Glutamatergic neuron (in vitro differentiated cells): Measurements from ENCODE around the gene ELMO1. TPM values are rescaled to one million over a fixed set of nuclear protein-coding genes. Genes with fewer than 3 reads are reported as not detected.

Source experiments
- DNase-seq: peaks from one replicate; pipeline ENCODE4 v3.0.0; 2022
- H3K27ac Mint-ChIP-seq: one replicate; pipeline ENCODE4 v1.8.0; 2020; ENCODE audit warnings: mild to moderate bottlenecking, mixed read lengths, inconsistent platforms; ENCODE audit not compliant: unreplicated experiment
- H3K27me3 Mint-ChIP-seq: one replicate; pipeline ENCODE4 v1.8.0; 2020; ENCODE audit warnings: mild to moderate bottlenecking, moderate library complexity, mixed read lengths, inconsistent platforms; ENCODE audit not compliant: unreplicated experiment
- H3K36me3 Mint-ChIP-seq: one replicate; pipeline ENCODE4 v1.8.0; 2020; ENCODE audit warnings: mild to moderate bottlenecking, mixed read lengths, inconsistent platforms; ENCODE audit not compliant: unreplicated experiment
- H3K4me1 Mint-ChIP-seq: one replicate; pipeline ENCODE4 v1.8.0; 2020; ENCODE audit warnings: mild to moderate bottlenecking, low read depth, mixed read lengths, inconsistent platforms; ENCODE audit not compliant: unreplicated experiment
- H3K4me3 Mint-ChIP-seq: one replicate; pipeline ENCODE4 v1.8.0; 2020; ENCODE audit warnings: mild to moderate bottlenecking, mixed read lengths, inconsistent platforms; ENCODE audit not compliant: unreplicated experiment
- H3K9me3 Mint-ChIP-seq: one replicate; pipeline ENCODE4 v1.8.0; 2020; ENCODE audit warnings: mild to moderate bottlenecking, moderate library complexity, mixed read lengths, inconsistent platforms; ENCODE audit not compliant: unreplicated experiment
- CTCF ChIP-seq: fragments of 200-600 bp; sonication (generic); IDR thresholded peaks from one replicate; pipeline ENCODE4 v1.5.0; 2021; ENCODE audit not compliant: partially characterized antibody, unreplicated experiment
- total RNA-seq: library from RNA; stranded (reverse); fragmentation: NEBNext Ultra II Directional; extraction: Animal tissue kit (Norgen Biotek cat#: 25700); gene quantifications from one replicate; pipeline ENCODE4 v1.2.1, GENCODE V29; 2021; ENCODE audit not compliant: unreplicated experiment

ELMO1 gene
- total RNA-seq, 1 donor from 2014 or later: 5.5 TPM

DNA sequence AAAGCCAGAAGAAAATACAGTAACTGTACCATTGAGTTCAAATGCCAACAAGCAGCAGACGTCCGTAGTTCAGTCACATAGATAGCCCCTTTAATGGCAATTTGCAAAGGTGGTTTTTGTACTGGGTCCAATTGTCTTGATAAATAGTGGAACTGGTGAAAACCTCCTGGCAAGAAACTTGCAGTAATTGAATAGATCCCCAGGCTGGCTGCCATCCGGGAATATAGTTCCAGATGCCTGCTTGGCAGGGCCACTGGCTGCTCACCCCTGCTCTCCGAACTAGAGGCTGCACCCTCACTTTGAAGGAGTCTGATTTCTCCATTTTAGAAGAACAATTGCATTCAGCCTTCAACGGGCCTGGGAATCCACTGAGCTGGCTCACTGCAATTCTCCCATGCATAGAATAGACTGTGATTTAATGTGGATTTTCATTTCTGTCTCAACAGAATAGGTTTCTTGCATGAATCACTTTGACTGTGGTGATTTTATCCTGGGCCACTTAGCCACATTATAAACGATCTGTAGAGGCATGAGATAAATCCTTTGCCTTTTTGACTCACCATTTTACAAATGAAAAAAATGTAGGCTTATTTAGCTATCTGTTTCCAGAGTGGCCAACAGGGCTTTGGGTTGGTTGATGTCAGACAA, 35.9 kb upstream of the ELMO1 start:
- TF ChIP-seq CTCF: no peak
- Mint-ChIP-seq H3K27ac (no peak overlapping the region), H3K4me3 (no peak overlapping the region), H3K27me3 (peaks cover 2% of the 10 kb centered on the region), H3K36me3 (peaks cover 4% of the 10 kb centered on the region), H3K9me3 (peaks cover 5% of the 10 kb centered on the region), H3K4me1 (no peaks in the 10 kb centered on the region)
- DNase-seq: no peak

GRCh38 chr7:37483627-37484026, 35.0 kb upstream of the ELMO1 start:
- no peaks in the 10 kb centered on the region for H3K4me1 Mint-ChIP-seq
- peaks cover 5% of the 10 kb centered on the region for H3K9me3 Mint-ChIP-seq
- H3K27me3 Mint-ChIP-seq: peaks cover 2% of the 10 kb centered on the region
- DNase-seq: no peak
- no peak overlapping the region for H3K4me3 Mint-ChIP-seq
- no peak for TF ChIP-seq CTCF
- no peak overlapping the region for H3K27ac Mint-ChIP-seq
- peaks cover 4% of the 10 kb centered on the region for H3K36me3 Mint-ChIP-seq

DNA sequence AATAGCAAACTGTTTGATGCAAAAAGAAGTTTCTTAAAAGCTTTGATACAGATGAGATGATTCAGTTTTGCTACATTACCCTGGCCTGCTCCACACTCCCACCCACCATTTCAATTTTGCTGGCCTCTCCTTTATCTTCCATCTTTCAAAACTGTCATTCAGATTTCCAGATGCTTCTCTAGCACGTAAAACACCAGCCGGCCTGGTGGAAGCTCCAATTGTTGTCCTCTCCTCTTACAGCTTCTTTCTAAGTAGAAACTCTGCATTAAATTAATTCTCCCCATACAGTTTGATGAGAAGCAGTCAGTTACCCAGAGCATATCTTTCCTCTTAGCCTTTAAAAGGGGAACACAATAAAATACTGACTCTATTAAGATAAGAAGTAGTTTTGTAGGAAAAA, 34.3 kb upstream of the ELMO1 start:
- Mint-ChIP-seq H3K9me3 (peaks cover 5% of the 10 kb centered on the region), H3K27ac (no peak overlapping the region), H3K36me3 (peaks cover 4% of the 10 kb centered on the region), H3K27me3 (peaks cover 2% of the 10 kb centered on the region), H3K4me1 (no peaks in the 10 kb centered on the region), H3K4me3 (no peak overlapping the region)
- DNase-seq: no peak
- TF ChIP-seq CTCF: no peak

DNA sequence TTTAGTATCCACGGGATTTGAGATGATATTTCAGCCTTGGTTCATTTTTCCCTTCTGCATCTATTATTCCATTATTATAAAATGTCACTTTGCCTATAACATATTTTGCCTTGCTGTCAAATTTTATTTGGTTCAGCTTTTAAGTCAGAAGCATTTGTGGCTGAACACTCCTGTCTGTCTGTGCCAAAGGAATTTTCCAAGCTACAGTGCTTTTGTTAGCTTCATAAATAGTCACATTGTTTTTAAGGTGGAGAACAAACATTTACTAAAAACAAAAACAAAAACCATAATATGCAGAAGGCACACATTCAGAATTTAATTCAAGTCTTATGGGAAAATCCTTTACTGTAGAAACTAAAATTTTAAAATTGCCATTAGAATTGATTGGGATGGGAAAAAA, 33.8 kb upstream of the ELMO1 start:
- no peak for TF ChIP-seq CTCF
- H3K27ac Mint-ChIP-seq: no peak overlapping the region
- peaks cover 4% of the 10 kb centered on the region for H3K36me3 Mint-ChIP-seq
- H3K27me3 Mint-ChIP-seq: peaks cover 2% of the 10 kb centered on the region
- no peak for DNase-seq
- H3K4me3 Mint-ChIP-seq: no peak overlapping the region
- peaks cover 5% of the 10 kb centered on the region for H3K9me3 Mint-ChIP-seq
- H3K4me1 Mint-ChIP-seq: no peaks in the 10 kb centered on the region

DNA sequence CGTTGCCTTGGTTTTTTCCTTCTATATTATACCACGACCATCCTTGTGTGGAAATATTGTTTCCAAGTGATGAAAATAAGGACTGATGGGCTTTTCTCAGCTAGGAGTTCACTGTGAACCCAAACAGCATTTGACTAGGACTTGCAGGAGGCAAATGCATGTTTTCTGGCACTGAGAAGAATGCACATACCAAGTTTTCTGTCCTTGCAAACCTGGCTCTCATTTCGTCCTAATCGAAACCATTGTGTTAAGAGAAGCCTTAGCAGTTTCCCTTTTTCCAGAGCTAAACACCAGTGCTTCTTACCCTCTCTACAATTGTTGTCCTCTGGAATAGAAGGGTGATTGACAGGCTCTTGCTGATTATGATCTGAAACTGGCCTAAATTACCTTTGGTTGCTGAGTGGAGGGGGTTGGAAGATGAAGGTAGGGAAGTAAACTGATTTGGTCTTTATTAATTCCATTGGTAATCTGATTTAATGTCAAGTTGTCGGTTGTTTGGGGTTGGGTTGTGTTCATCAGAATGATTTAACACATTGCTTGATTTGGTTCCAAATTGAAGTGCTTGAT, 33.1 kb upstream of the ELMO1 start:
- H3K27ac Mint-ChIP-seq: no peak overlapping the region
- no peak for TF ChIP-seq CTCF
- H3K36me3 Mint-ChIP-seq: no peaks in the 10 kb centered on the region
- H3K27me3 Mint-ChIP-seq: peaks cover 2% of the 10 kb centered on the region
- no peaks in the 10 kb centered on the region for H3K4me1 Mint-ChIP-seq
- H3K9me3 Mint-ChIP-seq: peaks cover 5% of the 10 kb centered on the region
- no peak for DNase-seq
- H3K4me3 Mint-ChIP-seq: no peak overlapping the region
